A549 (cell line): Measurements from ENCODE around the gene PIR.

Experiments
- ZC3H11A ChIP-seq: fragments of 450-650 bp; IDR thresholded peaks from 2 replicates; pipeline ENCODE4 v1.6.1; 2014; ENCODE audit warnings: antibody characterized with exemption, mild to moderate bottlenecking
- TF ChIP-seq, protein P1 (sequence below): fragments of >200 bp; sonication (Bioruptor Twin); formaldehyde crosslinking; IDR thresholded peaks from 3 replicates; pipeline ENCODE4 v1.5.1; 2016
- TF ChIP-seq, protein P2 (sequence below): IDR thresholded peaks from 2 replicates; pipeline ENCODE4 v1.6.1; 2012
- TF ChIP-seq, protein P3 (sequence below): fragments of >200 bp; sonication (Bioruptor Twin); formaldehyde crosslinking; IDR thresholded peaks from 2 replicates; pipeline ENCODE4 v1.6.1; 2016

DNA sequence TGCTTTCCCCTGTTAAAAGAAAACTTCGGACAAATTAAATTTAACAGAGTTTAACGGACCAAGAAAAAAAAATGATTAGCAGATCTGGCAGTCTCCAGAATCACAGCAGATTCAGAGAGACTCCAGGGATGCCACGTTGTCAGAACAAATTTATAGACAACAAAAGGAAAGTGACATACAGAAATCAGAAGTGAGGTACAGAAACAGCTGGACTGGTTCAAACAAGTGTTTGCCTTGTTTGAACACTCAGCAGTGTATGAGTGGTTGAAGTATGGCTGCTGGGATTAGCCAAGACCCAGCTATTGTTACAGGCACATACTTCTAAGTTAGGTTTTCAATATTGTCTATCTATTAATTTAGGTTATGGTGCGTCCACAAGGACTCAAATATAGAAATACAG, 19.1 kb downstream of the PIR start:
- TF ChIP-seq, protein P1, sequence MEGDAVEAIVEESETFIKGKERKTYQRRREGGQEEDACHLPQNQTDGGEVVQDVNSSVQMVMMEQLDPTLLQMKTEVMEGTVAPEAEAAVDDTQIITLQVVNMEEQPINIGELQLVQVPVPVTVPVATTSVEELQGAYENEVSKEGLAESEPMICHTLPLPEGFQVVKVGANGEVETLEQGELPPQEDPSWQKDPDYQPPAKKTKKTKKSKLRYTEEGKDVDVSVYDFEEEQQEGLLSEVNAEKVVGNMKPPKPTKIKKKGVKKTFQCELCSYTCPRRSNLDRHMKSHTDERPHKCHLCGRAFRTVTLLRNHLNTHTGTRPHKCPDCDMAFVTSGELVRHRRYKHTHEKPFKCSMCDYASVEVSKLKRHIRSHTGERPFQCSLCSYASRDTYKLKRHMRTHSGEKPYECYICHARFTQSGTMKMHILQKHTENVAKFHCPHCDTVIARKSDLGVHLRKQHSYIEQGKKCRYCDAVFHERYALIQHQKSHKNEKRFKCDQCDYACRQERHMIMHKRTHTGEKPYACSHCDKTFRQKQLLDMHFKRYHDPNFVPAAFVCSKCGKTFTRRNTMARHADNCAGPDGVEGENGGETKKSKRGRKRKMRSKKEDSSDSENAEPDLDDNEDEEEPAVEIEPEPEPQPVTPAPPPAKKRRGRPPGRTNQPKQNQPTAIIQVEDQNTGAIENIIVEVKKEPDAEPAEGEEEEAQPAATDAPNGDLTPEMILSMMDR = no peak
- TF ChIP-seq, protein P2, sequence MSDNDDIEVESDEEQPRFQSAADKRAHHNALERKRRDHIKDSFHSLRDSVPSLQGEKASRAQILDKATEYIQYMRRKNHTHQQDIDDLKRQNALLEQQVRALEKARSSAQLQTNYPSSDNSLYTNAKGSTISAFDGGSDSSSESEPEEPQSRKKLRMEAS = no peak
- TF ChIP-seq, protein P3, sequence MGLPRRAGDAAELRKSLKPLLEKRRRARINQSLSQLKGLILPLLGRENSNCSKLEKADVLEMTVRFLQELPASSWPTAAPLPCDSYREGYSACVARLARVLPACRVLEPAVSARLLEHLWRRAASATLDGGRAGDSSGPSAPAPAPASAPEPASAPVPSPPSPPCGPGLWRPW = no peak
- TF ChIP-seq ZC3H11A = no peak
